Thyroid gland (tissue), 4 donors: ENCODE measurements around the gene BMP6.

Experiments
- POLR2A ChIP-seq, 2 donors: fragments of 450-650 bp; IDR thresholded peaks; one replicate each; pipeline ENCODE4 v1.6.1; 2017; ENCODE audit warnings: antibody characterized with exemption in 2 of 2, mild to moderate bottlenecking in 2 of 2, moderate library complexity in 1 of 2
- TF ChIP-seq, protein P1 (sequence below), 6 experiments: fragments of 200-600 bp in 3 of 6; fragments of 450-650 bp in 3 of 6; sonication (generic) in 3 of 6; IDR thresholded peaks; one replicate each; pipeline ENCODE4 v1.5.1; 2016 to 2019; ENCODE audit warnings: antibody characterized with exemption in 6 of 6, mild to moderate bottlenecking in 2 of 6, inconsistent platforms in 1 of 6, moderate library complexity in 1 of 6

DNA sequence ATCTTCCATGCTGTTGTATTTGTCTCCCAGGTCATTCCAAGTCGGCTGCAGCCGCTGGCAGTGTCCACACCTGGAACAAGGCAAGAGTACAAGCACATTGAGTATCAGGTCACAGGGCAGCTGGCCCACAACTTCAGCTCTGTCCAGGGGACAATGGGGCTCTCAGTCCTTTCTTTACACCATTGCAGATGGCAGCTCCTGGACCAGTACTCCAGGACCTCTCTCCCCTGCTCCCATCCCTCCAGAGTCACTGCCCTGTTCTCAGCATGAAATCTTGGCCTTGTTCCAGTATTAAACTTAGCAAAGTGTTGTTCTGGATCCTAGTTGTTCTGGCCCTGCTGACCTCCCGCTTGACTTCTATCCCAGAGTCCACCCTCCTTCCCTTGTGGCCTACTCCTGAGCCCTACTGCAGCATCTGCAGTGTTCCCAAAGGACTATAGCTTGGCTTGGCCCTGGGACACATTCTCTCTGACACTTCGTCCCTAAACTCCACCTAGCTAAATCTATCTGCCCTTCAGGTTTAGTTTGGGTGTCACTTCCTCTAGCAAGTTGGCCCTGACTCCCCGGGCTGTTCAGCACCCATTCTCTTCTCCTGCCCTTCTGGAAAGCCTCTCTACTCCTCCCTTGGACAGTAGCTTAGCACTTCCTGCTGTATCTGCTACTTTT, 178.9 kb downstream of the BMP6 start:
- TF ChIP-seq, protein P1, sequence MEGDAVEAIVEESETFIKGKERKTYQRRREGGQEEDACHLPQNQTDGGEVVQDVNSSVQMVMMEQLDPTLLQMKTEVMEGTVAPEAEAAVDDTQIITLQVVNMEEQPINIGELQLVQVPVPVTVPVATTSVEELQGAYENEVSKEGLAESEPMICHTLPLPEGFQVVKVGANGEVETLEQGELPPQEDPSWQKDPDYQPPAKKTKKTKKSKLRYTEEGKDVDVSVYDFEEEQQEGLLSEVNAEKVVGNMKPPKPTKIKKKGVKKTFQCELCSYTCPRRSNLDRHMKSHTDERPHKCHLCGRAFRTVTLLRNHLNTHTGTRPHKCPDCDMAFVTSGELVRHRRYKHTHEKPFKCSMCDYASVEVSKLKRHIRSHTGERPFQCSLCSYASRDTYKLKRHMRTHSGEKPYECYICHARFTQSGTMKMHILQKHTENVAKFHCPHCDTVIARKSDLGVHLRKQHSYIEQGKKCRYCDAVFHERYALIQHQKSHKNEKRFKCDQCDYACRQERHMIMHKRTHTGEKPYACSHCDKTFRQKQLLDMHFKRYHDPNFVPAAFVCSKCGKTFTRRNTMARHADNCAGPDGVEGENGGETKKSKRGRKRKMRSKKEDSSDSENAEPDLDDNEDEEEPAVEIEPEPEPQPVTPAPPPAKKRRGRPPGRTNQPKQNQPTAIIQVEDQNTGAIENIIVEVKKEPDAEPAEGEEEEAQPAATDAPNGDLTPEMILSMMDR (IDR thresholded peaks at IDR 0.05) = no peak
- TF ChIP-seq POLR2A (IDR thresholded peaks at IDR 0.05) = no peak
